ENCODE results near the gene ZNF664. TPM values are rescaled to one million over a fixed set of nuclear protein-coding genes. Genes with fewer than 3 reads are reported as not detected.
"Not testable (repeated sequence)": the region's sequence is repeated elsewhere in the genome, so short reads cannot be mapped to it uniquely, and the experiment has no call there.

Gene ZNF664
- total RNA-seq, 1 experiment from 2014 or later, result 102 TPM

DNA sequence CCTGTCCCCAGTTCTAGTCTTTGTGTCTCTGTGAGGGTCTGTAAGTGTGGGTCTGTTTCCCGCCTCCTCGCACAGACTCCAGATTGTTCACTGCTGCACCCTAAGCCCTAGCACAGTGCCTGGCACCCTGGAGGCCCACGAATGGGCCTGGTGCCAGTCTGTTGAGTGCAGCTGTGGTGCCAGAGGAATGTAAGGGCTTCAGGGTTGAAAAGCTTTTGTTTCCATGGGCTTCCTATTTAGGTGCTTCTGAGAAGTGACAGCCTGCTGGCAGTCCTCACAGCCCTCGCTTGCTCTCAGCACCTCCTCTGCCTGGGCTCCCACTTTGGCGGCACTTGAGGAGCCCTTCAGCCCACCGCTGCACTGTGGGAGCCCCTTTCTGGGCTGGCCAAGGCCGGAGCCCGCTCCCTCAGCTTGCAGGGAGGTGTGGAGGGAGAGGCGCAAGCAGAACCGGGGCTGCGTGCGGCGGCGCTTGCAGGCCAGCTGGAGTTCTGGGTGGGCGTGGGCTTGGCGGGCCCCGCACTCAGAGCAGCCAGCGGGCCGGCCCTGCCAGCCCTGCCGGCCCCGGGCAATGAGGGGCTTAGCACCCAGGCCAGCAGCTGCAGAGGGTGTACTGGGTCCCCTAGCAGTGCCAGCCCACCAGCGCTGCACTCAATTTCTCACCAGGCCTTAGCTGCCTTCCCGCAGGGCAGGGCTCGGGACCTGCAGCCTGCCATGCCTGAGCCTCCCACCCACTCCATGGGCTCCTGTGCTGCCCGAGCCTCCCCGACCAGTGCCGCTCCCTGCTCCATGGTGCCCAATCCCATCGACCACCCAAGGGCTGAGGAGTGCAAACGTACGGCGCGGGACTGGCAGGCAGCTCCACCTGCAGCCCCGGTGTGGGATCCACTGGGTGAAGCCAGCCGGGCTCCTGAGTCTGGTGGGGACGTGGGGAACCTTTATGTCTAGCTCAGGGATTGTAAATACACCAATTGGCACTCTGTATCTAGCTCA is 26.2 kb upstream of the ZNF664 start:
- not testable (repeated sequence) for H3K4me1 ChIP-seq; H3K9me3 ChIP-seq (replicated peaks); H3K36me3 ChIP-seq; DNase-seq; H3K4me3 ChIP-seq; H3K27ac ChIP-seq; H3K27me3 ChIP-seq

DNA sequence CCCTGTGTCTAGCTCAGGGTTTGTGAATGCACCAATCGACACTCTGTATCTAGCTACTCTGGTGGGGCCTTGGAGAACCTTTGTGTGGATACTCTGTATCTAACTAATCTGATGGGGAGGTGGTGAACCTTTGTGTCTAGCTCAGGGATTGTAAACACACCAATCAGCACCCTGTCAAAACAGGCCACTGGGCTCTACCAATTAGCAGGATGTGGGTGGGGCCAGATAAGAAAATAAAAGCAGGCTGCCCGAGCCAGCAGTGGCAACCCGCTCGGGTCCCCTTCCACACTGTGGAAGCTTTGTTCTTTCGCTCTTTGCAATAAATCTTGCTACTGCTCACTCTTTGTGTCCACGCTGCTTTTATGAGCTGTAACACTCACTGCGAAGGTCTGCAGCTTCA is 25.5 kb upstream of the ZNF664 start:
- not testable (repeated sequence) for H3K27me3 ChIP-seq; H3K9me3 ChIP-seq (replicated peaks); H3K4me3 ChIP-seq; H3K27ac ChIP-seq; H3K4me1 ChIP-seq; DNase-seq; H3K36me3 ChIP-seq

- no peaks in the 10 kb centered on the region for H3K27me3 ChIP-seq
- H3K27ac ChIP-seq, result no peak overlapping the region
- H3K9me3 ChIP-seq (replicated peaks), result no peaks in the 10 kb centered on the region
- no peak for DNase-seq
- H3K4me1 ChIP-seq, result no peaks in the 10 kb centered on the region
- no peaks in the 10 kb centered on the region for H3K36me3 ChIP-seq
- no peak overlapping the region for H3K4me3 ChIP-seq
Observed at GRCh38 chr12:123948401-123948795, 24.6 kb upstream of the ZNF664 start.

- Histone ChIP-seq H3K9me3 (replicated peaks) (no peaks in the 10 kb centered on the region), H3K27ac (no peak overlapping the region), H3K27me3 (no peaks in the 10 kb centered on the region), H3K4me3 (no peak overlapping the region), H3K4me1 (no peaks in the 10 kb centered on the region), H3K36me3 (no peaks in the 10 kb centered on the region)
- DNase-seq, result no peak
Observed at GRCh38 chr12:123948796-123949769, 23.9 kb upstream of the ZNF664 start.

GRCh38 chr12:123949770-123950165 is 23.2 kb upstream of the ZNF664 start:
- DNase-seq, result no peak
- H3K4me3 ChIP-seq, result no peak overlapping the region
- no peaks in the 10 kb centered on the region for H3K27me3 ChIP-seq
- no peaks in the 10 kb centered on the region for H3K4me1 ChIP-seq
- no peaks in the 10 kb centered on the region for H3K36me3 ChIP-seq
- no peaks in the 10 kb centered on the region for H3K9me3 ChIP-seq (replicated peaks)
- no peak overlapping the region for H3K27ac ChIP-seq

DNA sequence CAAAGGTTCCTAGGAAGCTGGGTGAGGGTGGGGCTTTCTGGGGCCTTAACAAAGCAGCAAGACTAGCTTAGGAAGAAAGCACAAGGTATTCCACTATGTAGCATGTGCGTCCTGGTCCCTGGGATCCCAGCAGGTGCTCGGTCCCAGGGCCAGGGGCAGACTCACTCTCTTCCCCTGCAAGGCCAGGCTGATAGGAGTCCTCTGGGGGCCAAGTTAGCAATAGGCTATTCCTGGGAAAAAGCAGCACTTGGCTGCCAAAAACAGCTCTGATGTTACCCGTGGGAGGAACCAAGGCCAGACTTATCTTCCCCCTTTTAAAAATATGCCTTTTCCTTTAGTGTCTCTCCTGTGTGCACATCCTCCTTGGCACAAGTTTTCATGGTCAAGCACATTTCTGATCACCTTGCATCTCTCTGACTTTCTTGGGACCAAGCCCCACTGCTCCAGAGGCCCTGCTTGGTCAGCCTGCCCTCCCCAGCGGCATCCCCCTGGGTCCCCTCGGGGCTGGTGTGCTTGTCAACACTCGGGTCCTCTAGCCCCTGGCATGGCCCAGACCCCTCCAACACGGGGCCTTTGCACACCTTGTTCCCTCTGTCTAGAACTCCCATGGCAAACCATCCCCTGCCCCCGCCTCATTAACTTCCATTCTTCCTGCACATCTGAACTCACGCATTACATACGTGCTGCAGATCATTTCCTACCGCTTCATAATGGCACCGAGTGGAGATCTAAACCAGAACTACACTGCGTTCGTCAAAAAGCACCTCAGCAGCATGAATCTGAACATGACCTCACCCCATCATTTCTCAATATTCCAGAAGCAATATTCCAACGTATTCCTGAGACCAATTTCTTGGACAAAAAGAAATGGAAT is 22.3 kb upstream of the ZNF664 start:
- no peak for DNase-seq
- Histone ChIP-seq H3K27me3 (no peaks in the 10 kb centered on the region), H3K4me1 (no peaks in the 10 kb centered on the region), H3K27ac (no peak overlapping the region), H3K9me3 (replicated peaks) (no peaks in the 10 kb centered on the region), H3K36me3 (no peaks in the 10 kb centered on the region), H3K4me3 (no peak overlapping the region)

DNA sequence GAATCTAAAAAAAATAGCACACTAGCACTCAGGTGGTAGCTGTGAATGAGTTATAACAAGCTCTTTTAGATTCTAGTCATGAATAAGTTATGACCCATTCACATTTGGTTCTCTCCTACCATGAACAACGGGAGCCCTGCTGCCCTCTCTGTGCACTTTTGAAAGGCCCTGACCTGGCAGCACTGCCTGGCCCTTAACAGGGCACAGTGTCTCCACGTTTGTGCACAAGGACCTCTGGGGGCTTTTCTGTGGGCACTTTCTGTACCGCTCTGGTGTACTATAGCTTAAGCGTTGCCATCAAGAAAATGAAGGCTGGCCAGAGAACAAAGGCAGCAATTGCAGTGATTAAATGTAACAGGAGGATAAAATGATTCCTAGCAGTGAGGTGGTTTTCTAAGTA is 21.5 kb upstream of the ZNF664 start:
- no peaks in the 10 kb centered on the region for H3K4me1 ChIP-seq
- no peak overlapping the region for H3K27ac ChIP-seq
- no peak for DNase-seq
- H3K9me3 ChIP-seq (replicated peaks), result no peaks in the 10 kb centered on the region
- H3K4me3 ChIP-seq, result no peak overlapping the region
- H3K36me3 ChIP-seq, result no peaks in the 10 kb centered on the region
- H3K27me3 ChIP-seq, result no peaks in the 10 kb centered on the region

- Histone ChIP-seq H3K27ac (no peak overlapping the region), H3K4me1 (no peaks in the 10 kb centered on the region), H3K9me3 (replicated peaks) (no peaks in the 10 kb centered on the region), H3K36me3 (no peaks in the 10 kb centered on the region), H3K4me3 (no peak overlapping the region), H3K27me3 (no peaks in the 10 kb centered on the region)
- DNase-seq, result no peak
Observed at GRCh38 chr12:123952037-123952436, 21.0 kb upstream of the ZNF664 start.

DNA sequence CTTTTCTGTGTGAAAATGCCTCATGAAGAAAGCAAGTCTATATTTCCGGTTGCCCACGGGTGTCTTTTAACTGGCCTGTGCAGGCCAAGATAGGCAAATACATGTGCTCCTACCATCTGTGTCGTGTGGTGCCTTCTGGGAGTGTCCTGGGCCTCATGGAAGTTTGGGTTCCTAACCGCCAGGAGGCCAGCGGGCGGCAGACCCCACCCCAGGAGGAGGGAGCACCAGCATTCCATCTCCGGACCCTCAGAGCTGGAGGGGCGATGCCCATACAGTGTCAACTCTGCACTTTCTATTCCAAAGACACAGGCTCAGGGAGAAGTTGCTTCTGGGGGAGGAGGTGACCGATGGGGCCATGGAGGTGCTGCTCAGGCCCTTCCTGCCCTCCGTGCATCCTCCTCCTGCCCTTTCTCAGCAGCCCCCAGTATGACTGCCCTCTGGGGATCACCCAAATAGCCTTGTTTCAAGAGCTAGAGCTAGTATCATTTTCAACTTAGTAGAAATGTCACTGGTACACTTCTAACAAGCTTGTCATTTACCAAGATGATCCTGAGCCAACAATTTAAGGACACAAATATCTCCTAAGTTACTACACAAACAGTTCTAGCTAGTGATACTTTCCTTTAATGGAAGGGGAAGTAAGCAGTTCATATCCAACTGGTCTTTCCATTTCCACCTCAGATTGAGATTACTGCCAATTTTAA is 18.2 kb upstream of the ZNF664 start:
- no peak for DNase-seq
- H3K4me1 ChIP-seq, result no peaks in the 10 kb centered on the region
- no peaks in the 10 kb centered on the region for H3K36me3 ChIP-seq
- H3K27me3 ChIP-seq, result no peaks in the 10 kb centered on the region
- H3K4me3 ChIP-seq, result no peak overlapping the region
- no peak overlapping the region for H3K27ac ChIP-seq
- H3K9me3 ChIP-seq (replicated peaks), result no peaks in the 10 kb centered on the region

DNA sequence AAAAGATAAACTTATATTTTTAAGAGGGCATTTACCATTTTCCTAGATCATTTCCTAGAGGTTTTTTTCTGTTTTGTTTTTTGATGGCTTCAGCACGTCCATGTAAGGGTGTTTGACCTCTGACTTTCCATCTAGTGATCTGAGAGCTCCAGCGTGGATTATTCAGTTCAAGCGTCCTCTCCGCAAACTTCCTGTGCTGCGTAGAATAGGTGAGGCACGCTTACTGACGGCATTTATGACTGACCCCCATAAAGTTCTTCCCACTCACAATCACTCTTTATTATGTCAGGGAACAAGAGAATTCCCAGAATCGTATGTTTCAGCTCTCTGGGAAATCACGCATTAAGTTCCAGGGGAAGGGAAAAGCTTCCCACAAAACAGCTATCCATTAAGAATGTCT is 16.8 kb upstream of the ZNF664 start:
- no peak overlapping the region for H3K4me3 ChIP-seq
- DNase-seq, result no peak
- no peaks in the 10 kb centered on the region for H3K4me1 ChIP-seq
- no peaks in the 10 kb centered on the region for H3K36me3 ChIP-seq
- H3K9me3 ChIP-seq (replicated peaks), result no peaks in the 10 kb centered on the region
- no peak overlapping the region for H3K27ac ChIP-seq
- H3K27me3 ChIP-seq, result no peaks in the 10 kb centered on the region

- Histone ChIP-seq H3K4me3 (no peak overlapping the region), H3K9me3 (replicated peaks) (no peaks in the 10 kb centered on the region), H3K36me3 (no peaks in the 10 kb centered on the region), H3K27ac (no peak overlapping the region), H3K27me3 (no peaks in the 10 kb centered on the region), H3K4me1 (no peaks in the 10 kb centered on the region)
- no peak for DNase-seq
Observed at GRCh38 chr12:123957196-123957595, 15.8 kb upstream of the ZNF664 start.

- Histone ChIP-seq H3K27ac (no peak overlapping the region), H3K9me3 (replicated peaks) (no peaks in the 10 kb centered on the region), H3K4me3 (no peak overlapping the region), H3K36me3 (no peaks in the 10 kb centered on the region), H3K4me1 (no peaks in the 10 kb centered on the region), H3K27me3 (no peaks in the 10 kb centered on the region)
- no peak for DNase-seq
Observed at GRCh38 chr12:123958462-123958861, 14.6 kb upstream of the ZNF664 start.

DNA sequence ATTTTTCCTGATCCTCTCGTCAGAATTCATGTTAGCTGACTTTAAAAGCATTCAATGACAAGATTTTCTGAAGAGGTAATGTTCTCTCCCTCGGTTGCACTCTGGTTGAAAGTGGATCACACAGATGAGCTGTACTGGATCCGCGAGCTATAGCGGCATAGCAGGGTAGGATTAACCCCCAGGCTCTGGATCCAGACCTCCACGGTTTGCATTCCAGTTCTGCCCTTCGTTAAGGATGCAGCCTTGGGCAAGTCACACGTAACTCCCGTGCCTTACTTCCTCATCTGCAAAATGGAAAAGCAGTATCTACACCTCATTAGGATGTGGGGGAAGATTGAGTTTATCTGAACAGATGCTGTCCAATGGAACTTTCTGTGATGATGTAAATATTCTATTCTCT is 14.1 kb upstream of the ZNF664 start:
- H3K4me1 ChIP-seq, result no peaks in the 10 kb centered on the region

More for the DNA sequence above, 14.1 kb upstream of the ZNF664 start:
- no peak for DNase-seq
- no peaks in the 10 kb centered on the region for H3K36me3 ChIP-seq
- no peaks in the 10 kb centered on the region for H3K27me3 ChIP-seq
- no peaks in the 10 kb centered on the region for H3K9me3 ChIP-seq (replicated peaks)
- no peak overlapping the region for H3K27ac ChIP-seq
- H3K4me3 ChIP-seq, result no peak overlapping the region
